NB4 (cell line): Measurements from ENCODE around the gene ABLIM1.

Source experiments
- DNase-seq: peaks from one replicate; pipeline ENCODE4 v3.0.0; 2010; ENCODE audit warnings: low read depth
- H3K4me3 ChIP-seq: one replicate; pipeline ENCODE4 v1.5.1; 2011; ENCODE audit warnings: mild to moderate bottlenecking, low read depth, low read length, moderate library complexity
- CTCF ChIP-seq: IDR thresholded peaks from one replicate; pipeline ENCODE4 v1.5.1; 2012; ENCODE audit warnings: low read depth, low read length
- MYC ChIP-seq: IDR thresholded peaks from 2 replicates; pipeline ENCODE4 v1.6.1; 2011; ENCODE audit warnings: low read depth, low read length
- POLR2A ChIP-seq: IDR thresholded peaks from 2 replicates; pipeline ENCODE4 v1.6.1; 2011; ENCODE audit warnings: mild to moderate bottlenecking; ENCODE audit not compliant: insufficient read length; ENCODE audit errors: extremely low read depth
- TF ChIP-seq, protein P1 (sequence below): IDR thresholded peaks from 2 replicates; pipeline ENCODE4 v1.6.1; 2011; ENCODE audit warnings: low read depth, low read length

ABLIM1 gene

DNA sequence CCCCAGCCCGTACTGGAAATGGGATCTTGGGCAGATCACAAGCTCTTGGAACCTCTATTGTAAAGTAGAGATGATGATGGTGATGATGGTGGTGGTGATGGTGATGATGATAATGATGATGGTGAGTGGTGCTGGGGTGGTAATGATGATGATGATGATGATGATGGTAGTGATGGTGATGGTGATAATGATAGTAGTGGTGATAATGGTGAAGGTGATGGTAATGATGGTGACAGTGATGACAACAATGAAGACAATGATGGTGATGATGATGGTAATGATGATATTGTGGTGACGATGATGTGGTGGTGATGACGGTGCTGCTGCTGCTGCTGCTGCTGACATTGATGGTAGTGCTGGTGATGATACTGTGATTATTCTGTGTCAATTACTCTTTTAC is 162.8 kb downstream of the ABLIM1 start:
- TF ChIP-seq POLR2A (no peak), CTCF (no peak), MYC (no peak)
- TF ChIP-seq, protein P1, sequence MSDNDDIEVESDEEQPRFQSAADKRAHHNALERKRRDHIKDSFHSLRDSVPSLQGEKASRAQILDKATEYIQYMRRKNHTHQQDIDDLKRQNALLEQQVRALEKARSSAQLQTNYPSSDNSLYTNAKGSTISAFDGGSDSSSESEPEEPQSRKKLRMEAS, result no peak
- no peak overlapping the region for H3K4me3 ChIP-seq
- no peak for DNase-seq

DNA sequence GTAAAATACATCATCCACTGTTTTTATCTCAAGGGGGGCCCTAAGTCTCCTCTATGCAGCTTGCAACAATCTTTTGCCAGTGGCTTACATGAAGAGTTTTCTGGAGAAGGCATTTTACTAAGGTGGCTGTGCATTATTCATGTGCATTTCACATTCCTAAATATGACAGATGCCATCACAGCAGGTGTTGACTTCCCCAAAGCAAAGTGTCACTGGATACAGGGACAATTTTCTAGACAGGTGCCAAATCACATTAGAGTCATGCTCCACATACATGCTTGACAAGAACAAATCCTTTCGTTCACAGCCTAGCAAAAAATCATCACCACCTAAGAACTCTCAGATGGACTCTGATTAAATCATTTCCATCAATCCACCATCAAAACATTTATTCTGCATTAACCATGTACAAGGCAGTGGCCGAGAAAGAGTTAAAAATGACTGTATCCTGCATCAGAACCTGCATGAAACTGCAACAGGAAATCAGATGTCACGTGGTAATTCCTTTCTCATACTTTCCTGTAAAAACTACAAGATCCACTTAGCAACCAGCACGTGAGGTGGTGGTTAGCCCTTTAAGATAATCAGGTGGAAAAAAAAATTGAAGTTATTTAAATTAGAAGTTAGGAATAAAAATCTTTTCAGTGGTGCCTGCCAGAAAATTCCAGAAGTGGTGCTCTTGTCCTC is 165.6 kb downstream of the ABLIM1 start:
- TF ChIP-seq CTCF, result no peak
- TF ChIP-seq MYC, result no peak
- TF ChIP-seq POLR2A, result no peak
- TF ChIP-seq, protein P1, result no peak
- no peak for DNase-seq

GRCh38 chr10:114491933-114492332 is 166.1 kb downstream of the ABLIM1 start:
- no peak for DNase-seq
- H3K4me3 ChIP-seq, result no peak overlapping the region
- TF ChIP-seq MYC, result no peak
- TF ChIP-seq, protein P1, result no peak
- no peak for TF ChIP-seq POLR2A
- TF ChIP-seq CTCF, result no peak

More for the DNA sequence above, 165.6 kb downstream of the ABLIM1 start:
- H3K4me3 ChIP-seq, result no peak overlapping the region

DNA sequence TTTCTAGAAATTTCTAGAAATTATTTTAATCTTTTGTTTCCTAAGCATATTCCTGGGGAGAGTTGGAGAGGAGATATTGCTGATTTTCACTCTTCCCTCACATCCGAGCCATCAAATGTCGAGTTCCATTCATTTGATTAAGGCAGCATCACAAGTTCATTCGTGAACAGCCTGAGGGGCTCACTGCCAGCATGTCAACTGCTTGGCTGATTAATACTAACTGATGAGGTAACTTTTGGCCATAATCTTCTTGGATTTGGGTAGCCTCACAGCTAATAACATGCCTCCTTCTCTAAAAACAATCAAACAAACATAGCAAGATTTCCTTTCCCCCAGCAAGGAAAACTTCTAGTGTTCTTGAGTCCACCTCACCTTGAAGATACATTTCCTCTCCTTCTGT is 166.7 kb downstream of the ABLIM1 start:
- H3K4me3 ChIP-seq, result no peak overlapping the region
- TF ChIP-seq POLR2A (no peak), MYC (no peak)
- DNase-seq, result no peak

GRCh38 chr10:114489521-114490310 is 168.4 kb downstream of the ABLIM1 start:
- H3K4me3 ChIP-seq, result no peak overlapping the region
- DNase-seq, result no peak
- TF ChIP-seq CTCF (no peak), MYC (no peak), POLR2A (no peak)
- TF ChIP-seq, protein P1, result no peak

GRCh38 chr10:114487815-114488536 is 170.1 kb downstream of the ABLIM1 start:
- no peak overlapping the region for H3K4me3 ChIP-seq
- no peak for TF ChIP-seq CTCF
- TF ChIP-seq POLR2A, result no peak
- no peak for TF ChIP-seq MYC
- TF ChIP-seq, protein P1, result no peak
- no peak for DNase-seq
